C4-2B (cell line): ENCODE results near the gene FBXO45.

Source experiments
- ZFX ChIP-seq: fragments of 450-650 bp; IDR thresholded peaks from 2 replicates; pipeline ENCODE4 v1.6.1; 2017
- TF ChIP-seq, protein P1 (sequence below): fragments of 450-650 bp; conservative IDR thresholded peaks from 2 replicates; pipeline ENCODE4 v1.5.1; 2017; ENCODE audit warnings: mild to moderate bottlenecking

GRCh38 chr3:196585044-196585757, 16.7 kb downstream of the FBXO45 start:
- TF ChIP-seq, protein P1, sequence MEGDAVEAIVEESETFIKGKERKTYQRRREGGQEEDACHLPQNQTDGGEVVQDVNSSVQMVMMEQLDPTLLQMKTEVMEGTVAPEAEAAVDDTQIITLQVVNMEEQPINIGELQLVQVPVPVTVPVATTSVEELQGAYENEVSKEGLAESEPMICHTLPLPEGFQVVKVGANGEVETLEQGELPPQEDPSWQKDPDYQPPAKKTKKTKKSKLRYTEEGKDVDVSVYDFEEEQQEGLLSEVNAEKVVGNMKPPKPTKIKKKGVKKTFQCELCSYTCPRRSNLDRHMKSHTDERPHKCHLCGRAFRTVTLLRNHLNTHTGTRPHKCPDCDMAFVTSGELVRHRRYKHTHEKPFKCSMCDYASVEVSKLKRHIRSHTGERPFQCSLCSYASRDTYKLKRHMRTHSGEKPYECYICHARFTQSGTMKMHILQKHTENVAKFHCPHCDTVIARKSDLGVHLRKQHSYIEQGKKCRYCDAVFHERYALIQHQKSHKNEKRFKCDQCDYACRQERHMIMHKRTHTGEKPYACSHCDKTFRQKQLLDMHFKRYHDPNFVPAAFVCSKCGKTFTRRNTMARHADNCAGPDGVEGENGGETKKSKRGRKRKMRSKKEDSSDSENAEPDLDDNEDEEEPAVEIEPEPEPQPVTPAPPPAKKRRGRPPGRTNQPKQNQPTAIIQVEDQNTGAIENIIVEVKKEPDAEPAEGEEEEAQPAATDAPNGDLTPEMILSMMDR, result no peak
- no peak for TF ChIP-seq ZFX
